ENCODE results near the gene HOXC10. TPM values are rescaled to one million over a fixed set of nuclear protein-coding genes. Genes with fewer than 3 reads are reported as not detected.
A peak's percentile ranks its signal among the peaks of the same experiment; 100 is the strongest.

The HOXC10 gene
- total RNA-seq (not detected), polyA plus RNA-seq (not detected), total RNA-seq (not detected)

DNA sequence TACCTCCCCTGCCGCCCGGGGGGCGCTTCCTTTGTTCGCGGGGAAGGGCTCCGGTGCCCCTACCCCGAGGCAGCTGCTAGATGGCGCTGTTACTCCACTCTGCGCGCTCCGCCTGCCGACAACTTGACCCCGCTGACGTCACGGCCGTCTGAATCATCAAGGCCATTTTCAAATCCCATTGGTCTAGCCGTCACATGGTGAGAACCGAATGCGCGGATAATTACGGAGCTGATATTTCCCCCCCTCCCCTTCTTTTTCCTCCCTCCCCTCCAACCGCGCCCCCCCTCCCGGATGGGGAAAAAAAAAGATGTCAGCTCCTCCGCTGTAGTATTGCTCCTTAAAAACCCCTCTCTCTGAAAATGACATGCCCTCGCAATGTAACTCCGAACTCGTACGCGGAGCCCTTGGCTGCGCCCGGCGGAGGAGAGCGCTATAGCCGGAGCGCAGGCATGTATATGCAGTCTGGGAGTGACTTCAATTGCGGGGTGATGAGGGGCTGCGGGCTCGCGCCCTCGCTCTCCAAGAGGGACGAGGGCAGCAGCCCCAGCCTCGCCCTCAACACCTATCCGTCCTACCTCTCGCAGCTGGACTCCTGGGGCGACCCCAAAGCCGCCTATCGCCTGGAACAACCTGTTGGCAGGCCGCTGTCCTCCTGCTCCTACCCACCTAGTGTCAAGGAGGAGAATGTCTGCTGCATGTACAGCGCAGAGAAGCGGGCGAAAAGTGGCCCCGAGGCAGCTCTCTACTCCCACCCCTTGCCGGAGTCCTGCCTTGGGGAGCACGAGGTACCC lies at the start of gene HOXC10:
Gene HOXC10, plus strand, starts transcription at position 246 of the 791 bp plus-strand sequence. Its CDS starts 114 bp downstream, at position 360.
- peaks cover 0 to 1% (median 0%) of the 10 kb centered on the region in 5 donors for H3K36me3 Mint-ChIP-seq
- peaks cover 27 to 55% (median 39%) of the 10 kb centered on the region in 7 donors for H3K4me1 Mint-ChIP-seq
- Histone ChIP-seq H3K27ac (ENCODE audit: low read depth, low read length) (no peak within 1 kb of the TSS), H3K4me3 (ENCODE audit: low read length) (no peak within 1 kb of the TSS), H3K36me3 (ENCODE audit: control insufficient read depth in 2 of 3, insufficient read depth in 3 of 3, low read length in 3 of 3) (no peaks in the 10 kb centered on the region), H3K4me1 (ENCODE audit: control insufficient read depth in 2 of 2, insufficient read depth in 2 of 2, low read length in 2 of 2) (peaks cover 20 to 23% of the 10 kb centered on the region in 2 donors), H3K27me3 (ENCODE audit: control insufficient read depth in 2 of 2, insufficient read depth in 2 of 2, low read length in 2 of 2) (peaks cover 60 to 89% of the 10 kb centered on the region in 2 donors), H3K9me3 (ENCODE audit: control insufficient read depth in 2 of 3, low read length in 3 of 3) (no peaks in the 10 kb centered on the region)
- peak within 1 kb of the TSS; percentile 34 to 77 (median 65) for H3K4me3 Mint-ChIP-seq
- peak in 4 of 9 donors; percentile 45 to 67 (median 55) for DNase-seq
- ATAC-seq = peak; percentile 77
- H3K27ac Mint-ChIP-seq = peak within 1 kb of the TSS in 6 of 9 donors; percentile 34 to 81 (median 65)
- peaks cover 0 to 18% (median 0%) of the 10 kb centered on the region in 11 donors for H3K9me3 Mint-ChIP-seq
- ChIA-PET CTCF (interaction anchor here (0.6 to 0.9 kb wide), 2 partner anchors 217 to 229 kb away, joined by 3 read pairs; no protein-coding TSS in a partner anchor), POLR2A (interaction anchor here (0.8 to 1.2 kb wide), 2 partner anchors 8 to 26 kb away, joined by 3 to 4 read pairs; no protein-coding TSS in a partner anchor)
- peaks cover 91 to 95% (median 92%) of the 10 kb centered on the region in 5 donors for H3K27me3 Mint-ChIP-seq
- intact Hi-C loops (cut with micrococcal nuclease) = loop anchor here in 1 of 2 donors (5.0 kb wide), 3 partner anchors 33 to 48 kb away; partner anchors contain the start of genes HOXC12, HOXC13 and HOXC6

GRCh38 chr12:53935383-53936341 lies 49.3 kb upstream of the HOXC10 start:
- Mint-ChIP-seq H3K4me1 (peaks cover 0 to 35% (median 23%) of the 10 kb centered on the region in 7 donors), H3K27me3 (peaks cover 84 to 96% (median 89%) of the 10 kb centered on the region in 5 donors), H3K36me3 (peaks cover 0 to 1% (median 0%) of the 10 kb centered on the region in 5 donors), H3K9me3 (peaks cover 0 to 12% (median 0%) of the 10 kb centered on the region in 11 donors), H3K4me3 (peak overlapping the region in 9 of 10 donors; percentile 42 to 76 (median 61)), H3K27ac (peak overlapping the region in 2 of 9 donors; percentile 41 to 57)
- DNase-seq (no peak), ATAC-seq (no peak)
- ChIA-PET CTCF (no interaction called here), POLR2A (no interaction called here)
- no peaks in the 10 kb centered on the region for H3K9me3 ChIP-seq (ENCODE audit: control insufficient read depth in 2 of 3, low read length in 3 of 3)
- intact Hi-C loops (cut with micrococcal nuclease) = loop anchor here in 1 of 2 donors (5.0 kb wide), 2 partner anchors 47 to 62 kb away; no protein-coding TSS in a partner anchor
- no peak overlapping the region for H3K27ac ChIP-seq (ENCODE audit: low read depth, low read length)
- H3K4me3 ChIP-seq (ENCODE audit: low read length) = no peak overlapping the region
- no peaks in the 10 kb centered on the region for H3K36me3 ChIP-seq (ENCODE audit: control insufficient read depth in 2 of 3, insufficient read depth in 3 of 3, low read length in 3 of 3)
- H3K4me1 ChIP-seq (ENCODE audit: control insufficient read depth in 2 of 2, insufficient read depth in 2 of 2, low read length in 2 of 2) = peaks cover 0 to 3% of the 10 kb centered on the region in 2 donors
- peaks cover 6 to 28% of the 10 kb centered on the region in 2 donors for H3K27me3 ChIP-seq (ENCODE audit: control insufficient read depth in 2 of 2, insufficient read depth in 2 of 2, low read length in 2 of 2)

DNA sequence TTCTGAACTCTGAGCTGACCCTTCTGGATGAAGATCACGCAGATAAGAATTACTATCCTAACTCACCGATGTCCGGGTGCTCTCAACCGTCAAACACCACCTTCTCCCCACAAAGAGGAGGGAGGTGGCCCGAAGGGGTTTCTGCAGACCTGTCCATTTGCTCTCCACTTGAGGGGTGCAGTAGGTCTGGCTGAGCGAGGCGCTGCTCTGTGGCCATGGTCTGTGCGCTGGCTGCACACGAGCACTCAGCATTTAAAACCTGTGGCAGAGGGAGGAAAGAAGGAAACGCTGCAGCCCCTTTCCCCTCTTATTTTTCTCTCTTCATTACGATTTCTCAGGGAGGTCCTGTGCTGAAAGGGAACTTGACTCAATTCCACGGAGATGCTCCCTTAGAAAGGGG lies 47.8 kb upstream of the HOXC10 start:
- H3K27me3 ChIP-seq (ENCODE audit: control insufficient read depth in 2 of 2, insufficient read depth in 2 of 2, low read length in 2 of 2) = peaks cover 14 to 36% of the 10 kb centered on the region in 2 donors
- no peak for ATAC-seq
- H3K27me3 Mint-ChIP-seq = peaks cover 84 to 95% (median 90%) of the 10 kb centered on the region in 5 donors
- H3K4me1 ChIP-seq (ENCODE audit: control insufficient read depth in 2 of 2, insufficient read depth in 2 of 2, low read length in 2 of 2) = peaks cover 0 to 3% of the 10 kb centered on the region in 2 donors
- H3K4me3 Mint-ChIP-seq = peak overlapping the region in 2 of 10 donors; percentile 13 to 60
- no peaks in the 10 kb centered on the region for H3K9me3 ChIP-seq (ENCODE audit: control insufficient read depth in 2 of 3, low read length in 3 of 3)
- H3K27ac ChIP-seq (ENCODE audit: low read depth, low read length) = no peak overlapping the region
- ChIA-PET POLR2A (no interaction called here), CTCF (no interaction called here)
- peaks cover 0 to 35% (median 23%) of the 10 kb centered on the region in 7 donors for H3K4me1 Mint-ChIP-seq
- DNase-seq = no peak
- peaks cover 0 to 1% (median 0%) of the 10 kb centered on the region in 5 donors for H3K36me3 Mint-ChIP-seq
- H3K4me3 ChIP-seq (ENCODE audit: low read length) = no peak overlapping the region
- H3K27ac Mint-ChIP-seq = peak overlapping the region in 3 of 9 donors; percentile 21 to 67 (median 48)
- peaks cover 0 to 12% (median 0%) of the 10 kb centered on the region in 11 donors for H3K9me3 Mint-ChIP-seq
- no peaks in the 10 kb centered on the region for H3K36me3 ChIP-seq (ENCODE audit: control insufficient read depth in 2 of 3, insufficient read depth in 3 of 3, low read length in 3 of 3)
- intact Hi-C loops (cut with micrococcal nuclease) = loop anchor here in 1 of 2 donors (5.0 kb wide), 2 partner anchors 45 to 60 kb away; no protein-coding TSS in a partner anchor

GRCh38 chr12:53937596-53938325 lies 47.2 kb upstream of the HOXC10 start:
- peaks cover 17 to 36% of the 10 kb centered on the region in 2 donors for H3K27me3 ChIP-seq (ENCODE audit: control insufficient read depth in 2 of 2, insufficient read depth in 2 of 2, low read length in 2 of 2)
- no peaks in the 10 kb centered on the region for H3K36me3 ChIP-seq (ENCODE audit: control insufficient read depth in 2 of 3, insufficient read depth in 3 of 3, low read length in 3 of 3)
- intact Hi-C loops (cut with micrococcal nuclease) = loop anchor here in 1 of 2 donors (5.0 kb wide), 2 partner anchors 45 to 60 kb away; no protein-coding TSS in a partner anchor
- peaks cover 0 to 3% of the 10 kb centered on the region in 2 donors for H3K4me1 ChIP-seq (ENCODE audit: control insufficient read depth in 2 of 2, insufficient read depth in 2 of 2, low read length in 2 of 2)
- ChIA-PET POLR2A (no interaction called here), CTCF (no interaction called here)
- H3K27ac Mint-ChIP-seq = peak overlapping the region in 2 of 9 donors; percentile 13 to 67
- peaks cover 84 to 95% (median 90%) of the 10 kb centered on the region in 5 donors for H3K27me3 Mint-ChIP-seq
- H3K4me1 Mint-ChIP-seq = peaks cover 0 to 35% (median 23%) of the 10 kb centered on the region in 7 donors
- no peak overlapping the region for H3K27ac ChIP-seq (ENCODE audit: low read depth, low read length)
- no peaks in the 10 kb centered on the region for H3K9me3 ChIP-seq (ENCODE audit: control insufficient read depth in 2 of 3, low read length in 3 of 3)
- peaks cover 0 to 1% (median 0%) of the 10 kb centered on the region in 5 donors for H3K36me3 Mint-ChIP-seq
- H3K4me3 ChIP-seq (ENCODE audit: low read length) = no peak overlapping the region
- peaks cover 0 to 12% (median 0%) of the 10 kb centered on the region in 11 donors for H3K9me3 Mint-ChIP-seq
- DNase-seq (no peak), ATAC-seq (no peak)
- peak overlapping the region in 7 of 10 donors; percentile 22 to 60 (median 47) for H3K4me3 Mint-ChIP-seq

DNA sequence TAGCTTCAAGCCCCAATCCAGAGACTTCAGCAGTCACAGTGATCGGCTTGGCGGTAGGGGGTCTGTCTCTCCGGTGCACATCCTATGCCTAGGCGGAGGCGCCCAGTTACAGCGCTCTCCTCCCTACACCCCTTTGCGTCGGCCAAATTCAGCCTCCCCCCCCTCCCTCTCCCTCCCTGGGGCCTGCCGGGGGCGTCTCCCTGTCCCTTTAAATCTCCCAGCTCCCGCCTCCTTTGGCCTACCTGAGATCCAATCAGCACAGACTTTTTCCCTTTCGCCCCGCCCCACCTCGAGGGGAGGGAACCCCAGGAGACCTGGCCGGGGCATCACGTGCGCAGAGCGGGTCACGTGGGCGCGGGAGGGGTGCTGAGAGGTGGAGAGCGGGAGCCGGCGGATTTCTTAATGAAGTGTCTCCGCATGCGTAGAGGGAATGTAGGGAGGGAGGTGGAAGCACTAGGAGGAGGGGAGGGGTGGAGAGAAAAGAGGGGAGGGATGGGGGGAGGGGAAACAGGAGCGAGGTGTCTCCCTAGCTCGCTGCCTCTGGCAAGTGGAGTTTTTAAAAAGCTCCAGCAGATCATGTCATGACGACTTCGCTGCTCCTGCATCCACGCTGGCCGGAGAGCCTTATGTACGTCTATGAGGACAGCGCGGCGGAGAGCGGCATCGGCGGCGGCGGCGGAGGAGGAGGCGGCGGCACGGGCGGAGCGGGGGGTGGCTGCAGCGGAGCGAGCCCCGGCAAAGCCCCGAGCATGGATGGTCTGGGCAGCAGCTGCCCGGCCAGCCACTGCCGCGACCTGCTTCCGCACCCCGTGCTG lies 46.4 kb upstream of the HOXC10 start, which contains the start of gene HOXC13:
Gene HOXC13, plus strand, starts transcription at position 506 of the 815 bp plus-strand sequence. Its CDS starts 76 bp downstream, at position 582.
- Mint-ChIP-seq H3K27me3 (peaks cover 84 to 95% (median 90%) of the 10 kb centered on the region in 5 donors), H3K4me3 (peak within 1 kb of the TSS in 8 of 10 donors; percentile 22 to 63 (median 42)), H3K4me1 (peaks cover 0 to 35% (median 23%) of the 10 kb centered on the region in 7 donors), H3K9me3 (peaks cover 0 to 12% (median 0%) of the 10 kb centered on the region in 11 donors), H3K27ac (peak within 1 kb of the TSS in 2 of 9 donors; percentile 13 to 46), H3K36me3 (peaks cover 0 to 1% (median 0%) of the 10 kb centered on the region in 5 donors)
- peaks cover 0 to 3% of the 10 kb centered on the region in 2 donors for H3K4me1 ChIP-seq (ENCODE audit: control insufficient read depth in 2 of 2, insufficient read depth in 2 of 2, low read length in 2 of 2)
- peaks cover 18 to 42% of the 10 kb centered on the region in 2 donors for H3K27me3 ChIP-seq (ENCODE audit: control insufficient read depth in 2 of 2, insufficient read depth in 2 of 2, low read length in 2 of 2)
- ChIA-PET POLR2A (no interaction called here), CTCF (no interaction called here)
- ATAC-seq (no peak), DNase-seq (peak in 1 of 9 donors; percentile 21)
- no peak within 1 kb of the TSS for H3K4me3 ChIP-seq (ENCODE audit: low read length)
- no peak within 1 kb of the TSS for H3K27ac ChIP-seq (ENCODE audit: low read depth, low read length)
- H3K9me3 ChIP-seq (ENCODE audit: control insufficient read depth in 2 of 3, low read length in 3 of 3) = no peaks in the 10 kb centered on the region
- intact Hi-C loops (cut with micrococcal nuclease) = loop anchor here in 1 of 2 donors (5.0 kb wide), 2 partner anchors 44 to 59 kb away; no protein-coding TSS in a partner anchor
- H3K36me3 ChIP-seq (ENCODE audit: control insufficient read depth in 2 of 3, insufficient read depth in 3 of 3, low read length in 3 of 3) = no peaks in the 10 kb centered on the region
